Mucosa of gallbladder (tissue), 1 donor: Measurements from ENCODE around the gene NUDT2. TPM values are rescaled to one million over a fixed set of nuclear protein-coding genes. Genes with fewer than 3 reads are reported as not detected.
A peak's percentile ranks its signal among the peaks of the same experiment; 100 is the strongest.
"Not testable (repeated sequence)": the region's sequence is repeated elsewhere in the genome, so short reads cannot be mapped to it uniquely, and the experiment has no call there.

Experiments
- DNase-seq: peaks from one replicate; pipeline ENCODE4 v3.0.0-alpha.2; 2020; ENCODE audit warnings: low spot score
- total RNA-seq: library from RNA; stranded (reverse); gene quantifications from one replicate; pipeline ENCODE4 v1.2.1, GENCODE V29; 2021
- donor health status: DM: no; HTN: no; CAD: no.

NUDT2 gene
- total RNA-seq, 1 donor from 2014 or later, result 25.5 TPM

GRCh38 chr9:34334916-34335315 is 5.5 kb downstream of the NUDT2 start:
- no peak for DNase-seq

- no peak for DNase-seq
Measured at GRCh38 chr9:34335376-34335775, 6.0 kb downstream of the NUDT2 start.

GRCh38 chr9:34337403-34337802 is 8.0 kb downstream of the NUDT2 start:
- no peak for DNase-seq

DNA sequence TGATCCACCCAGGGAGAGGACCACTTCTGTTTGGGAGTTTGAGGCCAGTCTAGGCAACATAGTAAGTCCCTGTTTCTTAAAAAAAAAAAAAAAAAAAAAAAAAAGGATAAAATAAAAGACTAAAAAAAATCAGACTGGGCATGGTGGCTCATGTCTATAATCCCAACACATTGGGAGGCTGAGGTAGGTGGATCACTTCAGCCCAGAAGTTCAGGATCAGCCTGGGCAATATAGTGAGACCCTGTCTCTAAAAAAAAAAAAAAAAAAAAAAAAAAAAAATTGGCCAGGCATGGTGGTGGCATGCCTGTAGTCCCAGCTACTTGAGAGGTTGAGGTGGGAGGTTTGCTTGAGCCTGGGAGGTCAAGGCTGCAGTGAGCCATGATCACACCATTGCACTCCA is 8.7 kb downstream of the NUDT2 start:
- DNase-seq, result not testable (repeated sequence)

- DNase-seq, result no peak
Measured at GRCh38 chr9:34338665-34339385, 9.5 kb downstream of the NUDT2 start.

DNA sequence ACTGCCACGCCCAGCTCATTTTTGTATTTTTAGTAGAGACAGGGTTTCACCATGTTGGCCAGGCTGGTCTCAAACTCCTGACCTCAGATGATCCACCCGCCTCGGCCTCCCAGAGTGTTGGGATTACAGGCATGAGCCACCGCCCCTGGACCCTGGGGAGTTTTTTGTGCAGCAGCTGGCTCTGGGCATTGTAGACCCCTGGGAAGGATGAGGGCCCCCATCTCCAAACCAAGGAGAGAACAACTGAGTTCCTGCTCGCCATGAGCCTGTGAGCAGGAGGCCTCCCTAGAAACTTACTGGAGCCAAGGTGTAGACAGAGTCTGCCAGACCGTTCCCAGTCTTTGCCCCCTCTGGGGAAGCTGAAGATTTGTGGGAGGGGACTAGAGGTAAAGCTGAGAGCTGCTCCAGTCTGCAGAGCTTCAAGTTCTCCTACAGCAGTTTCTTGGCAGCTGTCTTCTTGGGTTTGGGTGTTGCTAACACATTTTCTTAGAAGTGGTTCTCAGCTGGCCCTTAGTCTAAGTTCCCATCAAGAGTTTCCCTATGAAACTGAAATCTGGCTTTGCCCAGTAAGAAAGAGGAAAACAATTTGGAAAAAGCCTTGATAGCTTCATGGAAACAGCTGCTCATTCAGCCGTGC is 12.4 kb downstream of the NUDT2 start:
- DNase-seq, result no peak

GRCh38 chr9:34343090-34343489 is 13.7 kb downstream of the NUDT2 start:
- DNase-seq, result peak; percentile 84

- no peak for DNase-seq
Measured at GRCh38 chr9:34343605-34344004, 14.2 kb downstream of the NUDT2 start.

- DNase-seq, result no peak
Measured at GRCh38 chr9:34346873-34347799, 17.8 kb downstream of the NUDT2 start.

DNA sequence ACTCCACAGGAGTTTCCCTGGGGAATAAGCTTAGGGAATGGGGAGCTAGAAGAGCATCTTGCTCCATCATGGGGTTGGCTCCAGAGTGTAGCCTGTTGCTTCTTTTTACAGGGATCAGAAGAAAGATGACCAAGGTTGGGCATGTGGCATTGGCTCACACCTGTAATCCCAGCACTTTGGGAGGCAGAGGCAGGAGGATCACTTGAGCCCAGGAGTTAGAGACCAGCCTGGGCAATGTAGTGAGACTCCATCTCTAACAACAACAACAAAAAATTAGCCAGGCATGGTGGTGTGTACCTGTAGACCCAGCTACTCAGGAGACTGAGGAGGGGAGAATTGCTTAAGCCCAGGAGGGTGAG is 18.4 kb downstream of the NUDT2 start:
- DNase-seq, result no peak

- no peak for DNase-seq
Measured at GRCh38 chr9:34349324-34349723, 20.0 kb downstream of the NUDT2 start.

GRCh38 chr9:34352122-34352652 is 22.8 kb downstream of the NUDT2 start:
- DNase-seq, result not testable (repeated sequence)

DNA sequence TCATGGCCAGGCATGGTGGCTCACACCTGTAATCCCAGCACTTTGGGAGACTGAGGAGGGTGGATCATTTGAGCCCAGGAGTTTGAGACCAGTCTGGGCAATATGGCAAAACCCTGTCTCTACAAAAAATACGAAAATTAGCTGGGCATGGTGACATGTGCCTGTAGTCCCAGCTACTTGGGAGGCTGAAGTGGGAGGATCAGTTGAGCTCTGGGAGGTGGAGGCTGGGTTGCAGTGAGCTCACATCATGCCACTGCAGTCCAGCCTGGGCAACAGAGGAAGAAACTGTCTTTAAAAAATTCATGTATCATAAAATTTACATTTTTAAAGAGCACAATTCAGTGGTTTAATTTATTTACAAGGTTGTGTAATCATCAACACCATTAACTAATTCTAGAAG is 23.6 kb downstream of the NUDT2 start:
- DNase-seq, result not testable (repeated sequence)

GRCh38 chr9:34362614-34363214 is 33.3 kb downstream of the NUDT2 start:
- no peak for DNase-seq

GRCh38 chr9:34363619-34364351 is 34.4 kb downstream of the NUDT2 start:
- no peak for DNase-seq

DNA sequence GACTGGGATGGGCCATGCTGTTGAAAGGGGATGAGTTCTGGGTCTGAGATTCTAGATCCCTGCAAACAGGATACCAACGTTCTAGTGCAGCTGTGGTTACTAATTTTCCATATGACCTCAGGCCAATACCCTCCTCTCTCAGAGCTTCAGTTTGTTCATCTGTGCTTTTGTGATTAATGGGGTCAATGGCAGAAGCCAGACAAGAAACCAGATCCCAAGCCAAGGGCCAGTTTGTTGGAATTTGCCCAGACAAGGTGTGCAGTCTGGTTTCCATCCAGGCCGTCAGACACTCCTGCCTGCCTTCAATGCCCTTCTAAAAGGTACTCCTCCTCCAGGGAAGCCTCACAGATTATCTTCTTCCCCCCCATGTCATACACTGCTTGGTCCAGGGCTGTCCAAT is 35.9 kb downstream of the NUDT2 start:
- no peak for DNase-seq

- no peak for DNase-seq
Measured at GRCh38 chr9:34366365-34366764, 37.0 kb downstream of the NUDT2 start.

DNA sequence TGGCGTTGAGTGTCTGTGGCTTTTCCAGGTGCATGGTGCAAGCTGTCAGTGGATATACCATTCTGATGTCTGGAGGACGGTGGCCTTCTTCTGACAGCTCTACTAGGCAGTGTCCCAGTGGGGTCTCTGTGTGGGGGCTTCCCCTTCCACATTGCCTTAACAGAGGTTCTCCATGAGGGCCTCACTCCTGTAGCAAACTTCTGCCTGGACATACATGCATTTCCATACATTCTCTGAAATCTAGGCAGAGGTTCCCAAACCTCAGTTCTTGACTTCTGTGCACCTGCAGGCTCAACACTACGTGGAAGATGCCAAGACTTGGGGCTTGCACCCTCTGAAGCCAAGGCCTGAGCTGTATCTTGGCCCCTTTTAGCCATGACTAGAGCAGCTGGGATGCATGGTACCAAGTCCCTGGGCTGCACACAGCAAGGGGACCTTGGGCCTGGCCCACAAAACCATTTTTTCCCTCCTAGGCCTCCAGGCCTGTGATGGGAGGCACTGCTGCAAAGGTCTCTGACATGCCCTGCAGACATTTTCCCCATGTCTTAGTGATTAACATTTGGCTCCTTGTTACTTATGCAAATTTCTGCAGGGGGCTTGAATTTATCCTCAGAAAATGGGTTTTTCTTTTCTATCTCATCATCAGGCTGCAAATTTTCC is 38.5 kb downstream of the NUDT2 start:
- not testable (repeated sequence) for DNase-seq

GRCh38 chr9:34368796-34369195 is 39.4 kb downstream of the NUDT2 start:
- DNase-seq, result not testable (repeated sequence)

DNA sequence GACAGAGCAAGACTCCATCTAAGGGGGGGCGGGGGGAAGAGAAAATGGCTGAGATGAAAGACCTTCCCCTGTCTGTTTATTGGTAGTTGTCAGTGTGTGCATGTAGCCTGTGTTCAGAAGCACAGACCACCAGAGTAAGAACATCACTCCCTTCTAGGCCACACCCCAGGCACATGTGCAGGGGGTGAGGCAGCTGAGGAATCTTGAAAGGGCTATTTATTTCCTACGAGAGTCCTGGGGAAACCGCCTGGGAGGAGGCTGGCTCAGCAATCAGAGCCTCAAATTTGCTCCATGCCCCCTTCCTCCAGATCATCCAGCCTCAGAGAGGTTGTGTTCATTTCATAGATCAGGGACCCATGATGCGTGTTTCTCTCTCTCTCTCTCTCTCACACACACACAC is 40.3 kb downstream of the NUDT2 start:
- DNase-seq, result no peak
